Mucosa of descending colon (tissue), 3 donors: ENCODE measurements around the gene CPB2. TPM values are rescaled to one million over a fixed set of nuclear protein-coding genes. Genes with fewer than 3 reads are reported as not detected.

Source experiments
- ATAC-seq: fragments of 200-7000 bp; cut with Tn5 transposase; one replicate; pipeline ENCODE4 v1.9.1; 2020; ENCODE audit warnings: mild to moderate bottlenecking, moderate library complexity
- DNase-seq, 3 donors: peaks; one replicate each; pipeline ENCODE4 v3.0.0-alpha.2; 2020
- H3K36me3 ChIP-seq: fragments of 200-600 bp; one replicate; pipeline ENCODE4 v1.8.0; 2021; ENCODE audit warnings: low read depth, mild to moderate bottlenecking
- H3K4me1 ChIP-seq: fragments of 200-600 bp; one replicate; pipeline ENCODE4 v1.8.0; 2021; ENCODE audit warnings: low read depth, mild to moderate bottlenecking
- H3K4me3 ChIP-seq: fragments of 200-600 bp; one replicate; pipeline ENCODE4 v1.8.0; 2021; ENCODE audit warnings: mild to moderate bottlenecking
- H3K9me3 ChIP-seq: fragments of 200-600 bp; one replicate; pipeline ENCODE4 v1.8.0; 2021; ENCODE audit warnings: mild to moderate bottlenecking
- intact Hi-C, 2 donors: fragments of 100-400 bp; cut with DNase I in 1 of 2; cut with micrococcal nuclease in 1 of 2; formaldehyde crosslinking; loops; one replicate each; pipeline versions ENCODE4 v1.11.0 to v1.11.1; 2022; cut with DNase I, micrococcal nuclease
- total RNA-seq, 3 donors: library from RNA; stranded (reverse); fragmentation: NEBNext Ultra II Directional in 2 of 3; extraction: Animal tissue kit (Norgen Biotek cat#: 25700) in 2 of 3; gene quantifications; one replicate each; pipeline versions ENCODE4 v1.2.1 to v1.2.4, GENCODE V29; 2021 to 2023
- TF ChIP-seq, protein P1 (sequence below): fragments of 200-600 bp; IDR thresholded peaks from one replicate; pipeline ENCODE4 v1.8.0; 2022; ENCODE audit warnings: antibody characterized with exemption, mild to moderate bottlenecking
- donor health status: DM: no; HTN: no; CAD: no; lungs with moderate emphysema.
- donor health status: DM: no; HTN: no; CAD: no.
- donor health status: DM: no; HTN: yes; CAD: no.

CPB2 gene
- total RNA-seq, 3 donors from 2014 or later, result not detected

- H3K9me3 ChIP-seq, result no peaks in the 10 kb centered on the region
- DNase-seq, result no peak
- no peaks in the 10 kb centered on the region for H3K4me1 ChIP-seq
- no peak overlapping the region for H3K4me3 ChIP-seq
- intact Hi-C loops, result no loop called here
- TF ChIP-seq, protein P1, sequence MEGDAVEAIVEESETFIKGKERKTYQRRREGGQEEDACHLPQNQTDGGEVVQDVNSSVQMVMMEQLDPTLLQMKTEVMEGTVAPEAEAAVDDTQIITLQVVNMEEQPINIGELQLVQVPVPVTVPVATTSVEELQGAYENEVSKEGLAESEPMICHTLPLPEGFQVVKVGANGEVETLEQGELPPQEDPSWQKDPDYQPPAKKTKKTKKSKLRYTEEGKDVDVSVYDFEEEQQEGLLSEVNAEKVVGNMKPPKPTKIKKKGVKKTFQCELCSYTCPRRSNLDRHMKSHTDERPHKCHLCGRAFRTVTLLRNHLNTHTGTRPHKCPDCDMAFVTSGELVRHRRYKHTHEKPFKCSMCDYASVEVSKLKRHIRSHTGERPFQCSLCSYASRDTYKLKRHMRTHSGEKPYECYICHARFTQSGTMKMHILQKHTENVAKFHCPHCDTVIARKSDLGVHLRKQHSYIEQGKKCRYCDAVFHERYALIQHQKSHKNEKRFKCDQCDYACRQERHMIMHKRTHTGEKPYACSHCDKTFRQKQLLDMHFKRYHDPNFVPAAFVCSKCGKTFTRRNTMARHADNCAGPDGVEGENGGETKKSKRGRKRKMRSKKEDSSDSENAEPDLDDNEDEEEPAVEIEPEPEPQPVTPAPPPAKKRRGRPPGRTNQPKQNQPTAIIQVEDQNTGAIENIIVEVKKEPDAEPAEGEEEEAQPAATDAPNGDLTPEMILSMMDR, result no peak
- no peak for ATAC-seq
- no peaks in the 10 kb centered on the region for H3K36me3 ChIP-seq
Observed at GRCh38 chr13:46131705-46132104, 26.9 kb upstream of the CPB2 start.

DNA sequence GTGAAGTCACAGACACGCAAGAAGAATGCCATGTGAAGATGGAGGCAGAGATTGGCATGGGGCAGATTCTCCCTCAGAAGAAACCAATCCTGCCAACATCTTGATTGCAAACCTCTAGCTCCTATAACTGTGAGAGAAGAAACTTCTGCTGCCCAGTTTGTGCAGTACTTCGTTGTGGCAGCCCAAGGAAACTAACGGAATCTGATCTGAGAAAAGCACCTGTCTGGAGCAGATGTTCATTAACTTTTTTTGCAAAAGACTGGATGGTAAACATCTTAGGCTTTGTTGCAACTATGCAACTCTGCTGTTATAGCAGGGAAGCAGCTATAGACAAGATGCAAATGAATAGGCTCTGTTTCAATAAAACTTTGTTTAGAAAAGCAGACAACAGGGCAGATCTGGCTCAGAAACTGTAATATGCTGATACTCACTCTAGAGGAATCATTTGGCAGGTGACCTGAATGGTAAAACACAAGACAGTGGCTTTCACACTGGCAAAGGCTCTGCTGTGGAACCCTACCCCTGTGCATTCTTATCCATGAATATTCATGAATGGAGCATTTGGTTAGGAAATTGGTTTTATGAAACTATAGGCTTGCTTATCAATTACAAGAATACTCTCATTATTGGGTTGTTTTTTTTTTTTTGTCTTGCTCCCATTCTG, 25.3 kb upstream of the CPB2 start:
- intact Hi-C loops, result no loop called here
- TF ChIP-seq, protein P1, result no peak
- Histone ChIP-seq H3K4me3 (no peak overlapping the region), H3K36me3 (no peaks in the 10 kb centered on the region), H3K9me3 (no peaks in the 10 kb centered on the region), H3K4me1 (no peaks in the 10 kb centered on the region)
- no peak for DNase-seq
- no peak for ATAC-seq

- H3K9me3 ChIP-seq, result no peaks in the 10 kb centered on the region
- intact Hi-C loops, result no loop called here
- no peaks in the 10 kb centered on the region for H3K4me1 ChIP-seq
- ATAC-seq (no peak), DNase-seq (no peak)
- no peaks in the 10 kb centered on the region for H3K36me3 ChIP-seq
- TF ChIP-seq, protein P1, result no peak
- no peak overlapping the region for H3K4me3 ChIP-seq
Observed at GRCh38 chr13:46129124-46129523, 24.3 kb upstream of the CPB2 start.

DNA sequence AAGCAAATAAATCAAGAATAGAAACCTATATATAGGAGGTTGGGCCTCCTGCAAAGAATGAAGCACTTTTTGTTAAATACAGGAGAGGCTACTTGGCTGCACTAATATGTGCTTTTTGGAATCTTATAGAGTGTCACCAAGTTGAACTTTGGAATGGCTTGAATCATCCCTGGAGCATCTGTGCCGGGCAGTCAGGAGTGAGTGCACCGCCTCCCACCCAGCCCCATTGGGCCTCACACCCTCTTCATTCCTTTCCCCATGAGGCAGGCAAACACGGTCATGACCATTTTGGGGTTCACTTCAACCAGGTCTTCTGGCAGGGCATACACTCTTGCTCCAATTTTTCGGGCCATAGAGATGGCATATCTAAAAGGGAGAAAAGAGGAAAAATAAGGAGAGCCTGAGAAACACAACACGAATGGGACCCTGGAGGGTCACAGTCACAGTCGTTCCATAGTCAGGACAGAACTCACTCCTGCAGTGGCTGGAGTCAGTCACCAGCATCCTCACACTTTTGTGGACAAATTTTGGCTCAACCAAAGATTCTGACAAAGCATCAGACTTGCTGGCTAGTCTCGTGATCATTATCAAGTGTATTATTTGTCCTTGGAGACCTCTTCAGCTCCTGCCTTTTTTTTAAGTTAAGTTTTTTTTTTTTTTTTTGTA, 22.7 kb upstream of the CPB2 start:
- no peak overlapping the region for H3K4me3 ChIP-seq
- DNase-seq, result no peak
- intact Hi-C loops, result no loop called here
- H3K36me3 ChIP-seq, result no peaks in the 10 kb centered on the region
- TF ChIP-seq, protein P1, result no peak
- no peaks in the 10 kb centered on the region for H3K4me1 ChIP-seq
- H3K9me3 ChIP-seq, result no peaks in the 10 kb centered on the region
- no peak for ATAC-seq

DNA sequence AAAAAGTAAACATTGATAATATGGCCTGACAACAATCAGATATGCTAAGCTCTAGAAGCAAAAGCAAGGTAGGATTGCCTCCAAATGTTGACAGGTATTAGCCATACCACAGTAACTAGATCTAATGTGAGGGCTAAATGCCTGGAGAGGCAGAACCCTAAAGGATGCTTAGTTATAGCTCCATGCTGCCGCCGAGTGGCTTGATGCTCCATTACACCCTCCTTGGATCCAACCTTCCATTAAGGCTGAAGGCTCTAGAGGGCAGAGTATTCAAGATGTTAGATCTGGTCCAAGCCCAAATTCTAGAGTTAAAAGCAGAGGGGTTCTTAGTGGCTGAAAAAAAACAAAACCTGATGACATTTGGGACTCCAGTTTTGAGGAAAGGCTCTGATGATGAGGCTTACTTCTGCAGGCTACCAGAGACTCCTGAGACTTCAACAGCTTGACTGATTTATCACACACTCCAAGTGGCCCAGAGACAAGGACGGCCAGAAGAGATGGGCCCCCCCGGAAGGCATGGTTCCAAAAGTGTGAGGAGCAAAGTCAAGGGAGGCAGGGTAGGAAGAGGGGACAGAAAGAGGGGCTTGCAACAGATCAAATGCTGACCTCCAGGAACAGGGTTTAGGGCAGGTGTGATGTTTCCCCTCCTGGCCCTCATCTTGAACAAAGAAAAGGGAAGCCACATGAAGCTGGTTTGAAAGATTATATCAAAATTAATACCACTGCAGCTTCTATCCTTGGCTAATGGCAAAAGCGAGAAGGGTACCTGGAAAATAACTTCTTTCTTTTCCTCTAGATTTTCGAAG, 21.9 kb upstream of the CPB2 start:
- ATAC-seq, result peak; percentile 90
- intact Hi-C loops, result no loop called here
- no peaks in the 10 kb centered on the region for H3K36me3 ChIP-seq
- H3K9me3 ChIP-seq, result no peaks in the 10 kb centered on the region
- H3K4me1 ChIP-seq, result no peaks in the 10 kb centered on the region
- TF ChIP-seq, protein P1, result peak; percentile 28
- DNase-seq, result peak; percentile 54 to 68 (median 59)
- no peak overlapping the region for H3K4me3 ChIP-seq
